Stimulated activated CD4-positive, alpha-beta T cell treated with anti-CD3 and anti-CD28 coated beads, Interleukin-15, amount 100 ng/mL, for 1 hour (primary cell): ENCODE results near the gene TCF4.

Source experiments
- DNase-seq, 2 donors: peaks; one replicate each; pipeline ENCODE4 v3.0.0-alpha.2; 2020; ENCODE audit warnings: low read depth in 1 of 2, low spot score in 1 of 2

The TCF4 gene

DNA sequence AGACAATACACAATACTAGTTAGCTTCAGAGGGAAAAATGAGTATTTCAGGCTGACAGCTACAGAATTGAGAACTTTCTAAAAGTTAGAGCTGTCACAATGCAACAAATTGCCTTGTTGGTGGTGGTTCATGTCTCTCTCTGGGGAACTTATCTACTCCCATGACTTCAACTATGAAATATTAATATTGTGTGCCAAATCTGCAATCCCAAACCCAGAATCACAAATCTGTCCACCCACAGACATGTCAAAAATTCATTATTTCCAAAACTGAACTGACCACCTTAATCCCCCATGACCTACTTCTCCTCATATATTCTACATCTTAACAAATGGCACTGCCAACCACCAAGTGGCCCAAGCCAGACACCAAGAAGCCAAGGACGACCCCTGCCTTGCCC is 143.5 kb downstream of the TCF4 start:
- DNase-seq, result no peak

DNA sequence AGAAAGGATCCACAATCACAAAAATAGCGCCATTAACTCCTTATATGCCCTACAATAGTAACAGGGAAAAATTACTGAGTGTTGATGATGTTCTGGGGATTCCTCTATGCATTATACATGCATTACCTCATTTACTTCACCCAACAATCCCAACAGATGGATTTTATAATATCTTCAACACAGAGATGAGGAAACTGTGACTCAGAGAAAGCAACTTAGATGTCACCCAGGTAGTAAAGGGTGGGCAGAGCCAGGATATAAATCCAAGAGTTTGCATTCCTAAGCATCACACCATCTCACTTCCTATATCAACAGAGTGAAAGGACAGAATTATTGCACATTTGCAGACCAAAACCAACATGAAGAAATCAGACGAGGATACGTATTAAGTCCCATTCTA is 144.2 kb downstream of the TCF4 start:
- no peak for DNase-seq

- no peak for DNase-seq
Measured at GRCh38 chr18:55442561-55442960, 145.4 kb downstream of the TCF4 start.

DNA sequence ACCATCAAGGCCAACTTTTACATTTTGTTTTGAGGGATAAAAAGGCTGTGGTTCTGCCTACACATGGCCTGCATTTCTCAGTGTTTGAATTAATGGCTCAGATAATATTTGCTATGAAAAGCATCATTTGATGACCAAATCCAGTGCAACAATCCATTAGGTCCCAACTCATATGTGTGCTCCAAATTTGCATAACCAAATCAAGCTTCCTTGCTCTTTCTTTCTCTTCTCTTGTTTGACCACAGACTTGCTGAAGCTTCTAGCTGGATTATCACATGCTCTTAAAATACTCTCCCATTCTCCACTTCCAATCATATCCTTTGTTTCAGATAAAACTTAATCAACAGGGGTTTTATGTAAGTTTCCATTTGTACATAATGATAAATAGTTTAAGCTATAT is 147.0 kb downstream of the TCF4 start:
- no peak for DNase-seq

DNA sequence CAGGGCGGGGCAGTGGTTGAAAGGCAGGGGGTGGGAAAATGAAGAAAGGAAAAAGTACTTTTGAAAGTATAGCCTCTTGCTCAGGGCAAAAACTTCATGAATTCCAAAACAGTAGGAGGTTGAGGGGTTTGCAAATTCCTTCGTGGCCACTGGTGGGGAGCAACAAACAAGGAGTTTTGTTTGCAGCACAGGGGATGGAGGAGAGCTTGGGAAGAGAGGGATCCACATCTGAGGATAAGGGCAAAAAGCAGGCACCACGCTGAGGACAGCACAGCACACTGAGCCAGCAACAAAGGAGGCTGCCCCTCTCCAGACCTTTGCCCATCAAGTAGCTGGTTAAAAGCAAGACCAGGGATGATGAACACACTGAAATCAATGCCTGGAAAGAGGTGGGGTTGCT is 148.9 kb downstream of the TCF4 start:
- DNase-seq, result no peak

DNA sequence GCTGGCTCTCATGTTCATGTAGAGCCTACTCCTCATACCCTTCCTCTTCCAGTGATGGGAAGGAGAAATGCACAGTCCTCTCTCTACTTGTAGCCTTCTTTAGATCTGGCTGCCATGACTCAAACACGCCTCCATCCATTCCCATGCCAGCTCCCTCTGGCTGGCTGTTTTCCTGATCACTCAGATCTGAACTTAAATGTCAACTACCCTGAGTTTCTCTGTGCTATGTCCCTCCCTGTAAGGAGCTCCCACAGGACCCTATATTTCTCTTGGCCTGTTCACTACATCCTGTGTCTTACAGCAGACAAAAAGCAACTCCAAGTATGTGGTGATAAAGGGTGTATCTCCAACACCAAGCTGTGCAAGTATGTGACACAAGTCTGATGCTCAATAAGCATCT is 152.4 kb downstream of the TCF4 start:
- no peak for DNase-seq

DNA sequence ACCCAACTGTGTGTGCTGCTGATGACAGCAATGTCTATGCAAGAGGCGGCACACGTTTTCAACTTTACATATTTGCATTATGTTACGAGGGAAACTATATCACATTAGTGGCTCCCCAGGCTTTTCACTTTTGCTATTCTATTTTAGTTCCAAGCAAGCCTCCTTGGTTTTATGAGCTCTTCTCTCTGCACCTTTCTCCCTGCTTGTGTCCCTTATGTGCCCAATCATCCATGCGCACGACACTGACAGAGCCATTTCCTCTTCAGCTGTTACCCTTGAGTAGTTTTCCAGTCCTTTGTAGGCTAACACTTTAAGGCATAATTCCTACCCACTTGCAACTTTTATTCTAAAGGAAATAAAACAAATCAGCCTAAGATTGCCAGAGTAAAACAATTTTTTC is 154.3 kb downstream of the TCF4 start:
- DNase-seq, result no peak

- no peak for DNase-seq
Measured at GRCh38 chr18:55433140-55433539, 154.9 kb downstream of the TCF4 start.

DNA sequence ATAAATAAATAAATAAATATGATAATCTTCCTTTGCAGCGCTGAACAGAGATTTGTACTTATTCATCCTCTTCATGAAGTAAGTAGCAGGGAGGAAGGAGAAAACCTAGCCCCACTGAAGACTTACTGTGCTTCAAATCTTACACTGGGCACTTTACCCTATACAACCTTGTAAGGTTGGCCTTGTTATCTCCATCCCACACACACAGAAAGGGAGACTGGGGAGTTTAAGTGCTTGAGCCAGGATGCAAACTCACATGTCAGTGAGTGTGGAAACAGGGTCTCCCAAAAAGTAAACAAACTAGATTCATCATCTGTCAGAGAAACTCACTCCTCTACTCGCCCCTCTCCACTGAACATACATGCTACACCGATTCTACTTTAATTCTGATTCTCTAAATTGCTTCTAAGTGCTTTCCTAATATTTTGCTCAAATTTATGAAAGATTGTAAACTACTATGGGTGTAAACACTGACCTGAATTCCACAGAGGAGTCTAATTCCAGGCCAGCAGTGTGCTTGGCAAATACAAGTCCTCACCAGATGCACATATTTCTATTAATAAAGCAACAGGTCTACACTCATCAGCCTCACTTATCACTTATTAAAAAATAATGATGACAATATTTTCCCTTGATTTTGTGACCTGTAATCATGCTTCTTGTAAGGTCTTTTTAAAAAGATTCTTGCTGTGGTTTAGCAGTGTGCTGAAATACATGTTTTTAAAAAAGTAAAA is 155.5 kb downstream of the TCF4 start:
- no peak for DNase-seq

DNA sequence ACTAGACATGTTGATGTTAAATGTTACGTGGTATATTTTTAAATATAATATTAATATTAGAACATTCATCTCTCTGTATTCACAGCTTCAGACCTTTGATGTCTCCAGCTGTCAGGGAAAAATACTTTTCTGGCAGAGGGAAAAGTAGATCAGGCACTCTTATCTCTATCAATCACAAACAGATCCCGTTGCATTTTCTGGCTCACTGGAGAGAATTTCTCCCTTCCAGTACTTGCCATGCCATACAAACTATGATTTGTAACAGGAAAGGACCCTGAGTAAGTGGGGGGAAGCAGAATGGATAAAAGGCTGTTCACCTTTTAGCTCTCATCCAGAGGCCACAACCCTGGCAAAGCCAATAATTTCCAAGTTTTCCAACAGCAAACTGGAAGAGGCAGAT is 158.0 kb downstream of the TCF4 start:
- no peak for DNase-seq

DNA sequence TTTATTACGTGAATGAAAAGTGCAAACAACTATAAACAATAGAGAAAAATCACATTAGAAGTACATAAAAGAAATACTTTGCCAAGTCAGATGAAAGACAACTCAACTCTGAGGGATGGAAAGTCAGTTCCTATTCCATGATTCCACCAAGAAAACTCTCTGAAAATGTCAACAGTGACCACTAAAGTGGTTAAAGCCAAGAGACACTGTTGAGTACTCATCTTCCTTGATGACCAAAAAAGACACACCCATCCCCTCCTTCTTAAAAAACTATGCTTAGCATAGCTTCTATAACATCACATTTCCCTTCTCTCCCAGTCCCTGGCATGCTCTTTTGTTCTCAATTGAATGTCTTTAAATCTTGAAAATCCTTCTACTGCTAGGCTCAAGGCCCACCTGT is 160.0 kb downstream of the TCF4 start:
- DNase-seq, result no peak

DNA sequence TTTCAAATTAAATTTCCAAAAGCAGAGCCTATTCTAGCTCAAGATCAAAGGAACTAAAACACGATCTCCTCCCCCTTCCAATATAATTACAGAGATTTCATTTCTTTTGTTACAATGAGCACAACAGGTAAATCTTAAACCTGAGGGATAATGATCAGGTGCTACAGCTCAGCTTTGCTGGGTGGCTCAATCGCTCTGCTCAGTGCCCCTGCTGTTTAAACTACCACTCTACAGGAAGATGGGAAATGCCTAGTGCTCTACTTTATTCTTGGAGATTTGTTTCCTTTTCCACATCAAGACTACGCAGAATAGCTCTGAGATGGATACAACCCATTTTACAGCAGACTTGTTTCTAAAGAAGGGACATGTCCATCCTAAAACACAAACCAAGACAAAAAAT is 162.3 kb downstream of the TCF4 start:
- no peak for DNase-seq

DNA sequence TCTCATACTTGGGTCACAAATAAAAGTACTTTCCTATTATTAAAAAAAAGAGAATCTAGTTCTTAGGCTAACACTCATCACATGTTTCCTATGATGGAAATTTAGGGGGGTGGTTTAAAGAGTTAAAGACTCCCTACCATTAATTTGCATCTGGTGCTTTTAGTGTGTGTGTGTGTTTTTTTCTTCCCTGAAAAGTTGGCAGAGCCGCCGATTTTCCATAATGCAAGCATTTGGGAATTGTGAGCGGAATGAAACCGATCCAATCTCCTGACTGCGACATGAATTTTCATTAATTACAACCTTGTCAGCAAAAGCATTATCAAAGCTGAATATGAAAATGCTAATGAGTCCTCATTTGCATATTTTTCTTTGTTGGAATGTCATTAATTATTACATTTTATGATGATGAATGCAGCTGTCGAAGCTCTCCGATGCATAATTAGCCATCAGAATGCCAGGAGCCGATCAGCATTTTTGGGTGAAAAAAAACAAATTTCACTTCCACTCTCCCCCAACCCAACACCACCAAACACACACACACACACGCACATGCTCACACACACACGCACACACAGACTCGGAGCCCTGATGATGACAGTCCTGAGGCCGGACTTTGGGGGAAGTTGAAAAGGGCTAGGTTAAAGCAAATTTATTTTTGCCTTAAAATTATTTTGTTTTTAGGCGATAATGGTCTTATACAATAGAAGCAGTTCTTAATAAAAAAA is 165.4 kb downstream of the TCF4 start:
- no peak for DNase-seq

GRCh38 chr18:55421615-55422419 is 166.2 kb downstream of the TCF4 start:
- no peak for DNase-seq

DNA sequence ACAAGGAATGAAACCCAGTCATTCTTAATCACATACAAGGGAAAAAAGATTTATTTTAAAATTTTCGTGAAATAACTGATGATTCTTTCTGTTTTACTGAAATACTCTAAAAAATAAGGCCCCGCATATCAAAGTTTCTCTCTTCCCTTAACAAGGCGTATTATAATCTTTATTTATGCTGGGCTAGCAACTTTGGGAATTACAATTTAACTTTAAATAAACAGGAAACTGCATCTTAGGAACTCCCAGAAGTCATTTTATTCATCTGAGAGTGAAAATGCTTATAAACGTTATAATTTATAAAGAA is 166.7 kb downstream of the TCF4 start:
- DNase-seq, result no peak

DNA sequence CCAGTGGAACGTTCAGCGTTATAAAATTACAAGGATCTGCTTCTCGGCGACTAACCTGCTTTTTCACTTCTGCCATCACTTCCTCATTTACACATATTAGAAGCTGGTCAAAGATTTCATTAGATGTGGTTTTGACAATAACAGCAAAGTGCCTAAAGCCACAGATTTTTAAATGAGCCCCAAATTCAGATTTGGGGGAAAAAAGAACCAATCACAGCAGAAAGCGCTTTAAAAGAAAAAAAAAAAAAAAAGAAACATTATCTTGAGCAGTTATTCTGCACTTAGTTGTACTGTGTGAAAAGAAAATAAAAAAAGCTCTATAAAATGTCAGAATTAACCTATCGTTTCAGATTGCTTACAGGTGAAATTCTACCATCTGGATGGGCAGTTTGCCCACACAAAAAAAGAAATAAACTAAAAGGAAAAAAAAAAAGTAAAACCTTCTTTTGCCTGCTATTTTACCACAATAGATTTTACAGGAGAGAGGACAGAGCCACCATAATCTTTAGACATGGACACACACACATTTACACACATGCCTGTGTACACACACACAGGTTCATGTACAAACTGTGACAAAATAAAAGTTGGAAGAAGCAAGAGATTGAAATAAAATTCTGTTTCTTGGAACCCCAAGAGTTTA is 167.2 kb downstream of the TCF4 start:
- DNase-seq, result no peak

DNA sequence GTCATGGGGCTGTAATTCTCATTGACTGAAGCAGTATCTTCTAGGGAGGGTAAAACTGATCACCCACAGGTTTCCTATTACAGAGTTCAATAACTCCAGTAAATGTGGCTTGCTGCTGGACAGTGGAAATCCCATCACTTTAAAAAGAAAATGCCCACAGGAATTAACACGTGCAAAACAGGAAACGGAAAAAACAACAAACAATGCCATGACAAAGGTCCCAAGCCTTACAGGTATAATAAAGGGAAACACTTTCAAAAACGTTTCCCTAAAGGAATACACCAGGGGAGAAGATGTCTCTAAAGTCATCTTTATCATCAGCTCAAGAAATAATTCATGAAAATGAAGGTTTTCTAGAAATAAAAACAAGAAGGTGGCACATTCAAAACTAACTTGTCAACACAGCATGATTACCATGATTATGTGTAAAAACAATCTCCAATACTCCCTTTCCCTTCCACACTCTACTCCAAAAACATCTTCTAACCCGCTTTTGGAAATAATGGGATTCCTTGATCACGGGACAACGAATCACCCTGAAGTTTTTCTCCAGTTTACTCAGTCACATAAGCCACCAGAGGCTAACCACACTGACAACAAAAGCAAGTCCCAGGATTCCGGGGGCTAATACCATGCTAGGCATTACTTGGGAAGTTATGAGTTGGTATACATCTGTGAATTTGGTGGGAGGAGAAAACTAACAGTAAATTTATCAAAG is 167.9 kb downstream of the TCF4 start:
- no peak for DNase-seq

DNA sequence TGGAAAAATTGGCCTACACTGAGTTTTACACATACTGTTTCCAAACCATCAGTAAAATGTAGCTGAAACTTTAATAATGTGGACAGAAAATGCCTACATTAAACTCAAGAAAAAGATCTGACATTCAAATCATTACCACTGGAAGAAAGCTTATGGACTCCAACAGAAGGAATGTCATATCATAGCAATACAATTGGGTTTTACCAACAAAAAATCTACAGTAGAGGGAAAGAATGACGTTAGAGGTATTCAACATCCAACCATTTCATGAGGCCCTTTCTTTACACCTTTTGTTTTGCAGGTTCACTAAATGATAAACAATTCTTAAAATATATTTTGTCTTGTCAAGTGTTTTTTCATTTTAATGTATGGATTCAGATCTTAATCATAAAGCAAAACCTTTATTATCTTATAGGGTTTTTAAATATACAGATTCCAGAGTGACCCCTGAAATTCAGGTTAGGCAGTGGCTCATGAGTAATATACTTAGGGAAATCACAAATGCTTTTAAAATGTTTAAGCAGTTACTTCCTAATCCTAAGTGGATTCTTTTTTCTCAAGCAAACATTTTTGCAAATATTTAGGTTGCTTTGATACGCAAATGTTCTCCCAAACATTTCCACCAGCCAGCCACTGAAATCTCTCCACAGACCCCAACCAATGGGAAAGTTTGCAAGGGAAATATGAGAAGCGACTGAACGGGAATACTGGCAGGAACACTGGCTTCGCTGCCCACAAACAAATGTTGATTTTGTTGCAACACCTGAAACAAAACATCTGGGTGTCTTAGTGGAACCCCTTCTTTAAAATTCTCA is 168.7 kb downstream of the TCF4 start:
- DNase-seq, result no peak

DNA sequence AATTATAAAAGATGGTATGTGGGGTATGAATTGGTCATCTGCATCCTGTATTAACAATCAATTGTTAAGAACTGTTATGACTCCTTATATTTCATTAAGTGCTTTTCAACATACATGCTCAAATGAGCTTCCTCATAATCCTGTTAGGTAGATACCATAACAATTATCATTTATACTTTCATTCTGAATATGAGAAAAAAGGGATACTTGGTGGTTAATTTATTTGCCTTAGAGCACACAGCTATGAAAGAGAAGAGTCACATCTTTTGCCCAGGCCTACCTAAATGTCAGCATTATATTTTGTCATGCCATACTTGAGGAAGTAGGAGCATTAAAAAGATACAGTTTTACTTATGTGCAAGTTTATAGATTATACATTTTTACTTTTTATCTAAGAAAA is 169.6 kb downstream of the TCF4 start:
- DNase-seq, result no peak

DNA sequence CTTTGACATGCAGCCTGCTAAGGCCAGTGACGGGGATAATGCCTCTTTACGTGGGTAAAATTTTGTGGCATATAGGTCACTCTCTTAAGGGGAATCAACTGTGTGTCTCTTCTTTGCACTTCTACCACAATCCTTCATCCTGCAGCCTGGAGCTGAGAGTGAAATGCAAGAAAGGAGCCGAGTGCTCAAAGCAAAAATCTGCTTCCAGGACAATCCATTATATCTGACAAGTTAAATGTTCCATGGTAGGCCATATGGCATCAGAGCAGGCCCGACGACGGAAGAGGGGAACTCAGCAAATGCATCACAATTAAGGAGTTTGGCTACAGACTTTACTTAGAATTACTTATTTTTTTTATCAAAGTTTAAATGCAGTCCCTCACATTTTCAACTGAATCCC is 171.2 kb downstream of the TCF4 start:
- DNase-seq, result no peak
